Measurements from ENCODE around the gene FAF1. TPM values are rescaled to one million over a fixed set of nuclear protein-coding genes. Genes with fewer than 3 reads are reported as not detected.

The FAF1 gene
- total RNA-seq, 2 donors from 2014 or later: 60.3 to 66.7 TPM

DNA sequence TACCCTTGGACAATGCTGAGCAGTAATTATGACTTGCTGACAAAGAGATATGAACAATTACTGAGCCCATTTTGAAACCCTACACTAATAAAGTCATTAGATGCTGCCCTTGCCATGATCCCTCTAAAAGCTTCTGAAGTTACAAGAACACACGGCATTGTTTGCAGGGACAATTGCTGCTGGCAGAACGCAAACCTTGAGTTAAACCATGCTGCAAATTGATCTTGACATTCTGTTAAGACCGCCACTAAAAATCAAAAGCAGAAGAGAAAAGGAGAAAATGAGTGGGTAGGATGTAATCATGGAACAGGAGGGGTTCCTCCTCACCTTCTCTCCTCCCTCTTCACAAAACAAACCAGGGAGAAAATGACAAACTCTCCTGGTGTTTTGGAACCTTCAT is 400.6 kb downstream of the FAF1 start:
- Histone ChIP-seq H3K4me1 (no peaks in the 10 kb centered on the region), H3K27me3 (no peaks in the 10 kb centered on the region), H3K9ac (ENCODE audit: low read depth in 2 of 2, low read length in 2 of 2) (no peak overlapping the region), H3K36me3 (no peaks in the 10 kb centered on the region), H3K4me3 (no peak overlapping the region), H3K9me3 (no peaks in the 10 kb centered on the region), H3K27ac (no peak overlapping the region)
- TF ChIP-seq, protein P1, sequence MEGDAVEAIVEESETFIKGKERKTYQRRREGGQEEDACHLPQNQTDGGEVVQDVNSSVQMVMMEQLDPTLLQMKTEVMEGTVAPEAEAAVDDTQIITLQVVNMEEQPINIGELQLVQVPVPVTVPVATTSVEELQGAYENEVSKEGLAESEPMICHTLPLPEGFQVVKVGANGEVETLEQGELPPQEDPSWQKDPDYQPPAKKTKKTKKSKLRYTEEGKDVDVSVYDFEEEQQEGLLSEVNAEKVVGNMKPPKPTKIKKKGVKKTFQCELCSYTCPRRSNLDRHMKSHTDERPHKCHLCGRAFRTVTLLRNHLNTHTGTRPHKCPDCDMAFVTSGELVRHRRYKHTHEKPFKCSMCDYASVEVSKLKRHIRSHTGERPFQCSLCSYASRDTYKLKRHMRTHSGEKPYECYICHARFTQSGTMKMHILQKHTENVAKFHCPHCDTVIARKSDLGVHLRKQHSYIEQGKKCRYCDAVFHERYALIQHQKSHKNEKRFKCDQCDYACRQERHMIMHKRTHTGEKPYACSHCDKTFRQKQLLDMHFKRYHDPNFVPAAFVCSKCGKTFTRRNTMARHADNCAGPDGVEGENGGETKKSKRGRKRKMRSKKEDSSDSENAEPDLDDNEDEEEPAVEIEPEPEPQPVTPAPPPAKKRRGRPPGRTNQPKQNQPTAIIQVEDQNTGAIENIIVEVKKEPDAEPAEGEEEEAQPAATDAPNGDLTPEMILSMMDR (IDR thresholded peaks at IDR 0.05): no peak
- no peak for DNase-seq
- intact Hi-C loops (cut with DNase I): no loop called here

GRCh38 chr1:50553921-50554320 is 406.1 kb downstream of the FAF1 start:
- H3K27me3 ChIP-seq: no peaks in the 10 kb centered on the region
- intact Hi-C loops (cut with DNase I): no loop called here
- H3K9ac ChIP-seq (ENCODE audit: low read depth in 2 of 2, low read length in 2 of 2): no peak overlapping the region
- no peaks in the 10 kb centered on the region for H3K9me3 ChIP-seq
- H3K27ac ChIP-seq: no peak overlapping the region
- no peaks in the 10 kb centered on the region for H3K4me1 ChIP-seq
- TF ChIP-seq, protein P1 (IDR thresholded peaks at IDR 0.05): no peak
- no peaks in the 10 kb centered on the region for H3K36me3 ChIP-seq
- H3K4me3 ChIP-seq: no peak overlapping the region
- no peak for DNase-seq

DNA sequence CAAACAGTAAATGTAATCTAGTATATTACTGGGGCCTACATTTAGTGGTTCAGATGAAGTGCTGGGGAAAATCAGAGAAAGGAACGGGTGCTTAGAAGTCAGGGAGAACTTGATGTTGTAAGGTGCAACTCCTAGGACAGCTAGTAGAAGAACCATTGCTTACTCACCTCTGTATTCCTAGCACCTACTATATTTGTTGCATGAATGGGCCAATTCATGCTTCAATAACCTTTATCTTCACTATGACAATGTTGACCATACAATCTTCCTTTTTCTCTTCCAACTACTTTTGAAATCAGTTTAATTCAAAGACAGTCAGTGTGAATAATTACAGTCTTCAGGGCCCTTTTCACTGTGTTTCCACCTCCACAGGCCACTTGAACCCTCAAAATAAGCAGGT is 411.8 kb downstream of the FAF1 start:
- Histone ChIP-seq H3K9ac (ENCODE audit: low read depth in 2 of 2, low read length in 2 of 2) (no peak overlapping the region), H3K36me3 (no peaks in the 10 kb centered on the region), H3K27ac (no peak overlapping the region), H3K9me3 (no peaks in the 10 kb centered on the region), H3K4me1 (no peaks in the 10 kb centered on the region), H3K4me3 (no peak overlapping the region), H3K27me3 (no peaks in the 10 kb centered on the region)
- TF ChIP-seq, protein P1 (IDR thresholded peaks at IDR 0.05): no peak
- intact Hi-C loops (cut with DNase I): no loop called here
- no peak for DNase-seq

GRCh38 chr1:50542362-50542761 is 417.7 kb downstream of the FAF1 start:
- intact Hi-C loops (cut with DNase I): no loop called here
- H3K4me3 ChIP-seq: no peak overlapping the region
- no peaks in the 10 kb centered on the region for H3K9me3 ChIP-seq
- no peaks in the 10 kb centered on the region for H3K27me3 ChIP-seq
- TF ChIP-seq, protein P1 (IDR thresholded peaks at IDR 0.05): no peak
- no peaks in the 10 kb centered on the region for H3K4me1 ChIP-seq
- no peak for DNase-seq
- no peaks in the 10 kb centered on the region for H3K36me3 ChIP-seq
- H3K9ac ChIP-seq (ENCODE audit: low read depth in 2 of 2, low read length in 2 of 2): no peak overlapping the region
- no peak overlapping the region for H3K27ac ChIP-seq

GRCh38 chr1:50538476-50538875 is 421.6 kb downstream of the FAF1 start:
- intact Hi-C loops (cut with DNase I): no loop called here
- H3K27ac ChIP-seq: no peak overlapping the region
- DNase-seq: no peak
- H3K9ac ChIP-seq (ENCODE audit: low read depth in 2 of 2, low read length in 2 of 2): no peak overlapping the region
- no peak overlapping the region for H3K4me3 ChIP-seq
- H3K4me1 ChIP-seq: no peaks in the 10 kb centered on the region
- H3K27me3 ChIP-seq: no peaks in the 10 kb centered on the region
- no peaks in the 10 kb centered on the region for H3K36me3 ChIP-seq
- no peaks in the 10 kb centered on the region for H3K9me3 ChIP-seq
- TF ChIP-seq, protein P1 (IDR thresholded peaks at IDR 0.05): no peak

DNA sequence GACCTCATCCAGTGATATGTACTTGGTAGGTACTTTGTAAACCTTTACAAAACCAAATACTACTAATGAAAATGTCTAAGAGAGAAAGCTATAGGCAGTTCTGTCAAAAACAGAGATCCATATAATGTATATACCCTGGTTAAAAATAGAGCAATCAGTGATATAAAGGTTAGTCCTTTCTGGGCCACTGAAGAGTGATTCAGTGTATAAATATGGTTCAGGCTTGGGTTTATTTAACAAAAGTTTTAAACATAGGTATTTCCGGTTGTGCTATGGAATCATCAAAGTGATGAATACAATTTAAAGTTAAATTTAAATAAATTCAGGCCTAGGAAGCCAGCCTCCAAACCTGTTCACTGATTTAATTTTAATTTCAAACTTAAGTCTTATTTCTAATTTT is 428.5 kb downstream of the FAF1 start:
- DNase-seq: no peak
- TF ChIP-seq, protein P1 (IDR thresholded peaks at IDR 0.05): no peak
- H3K9ac ChIP-seq (ENCODE audit: low read depth in 2 of 2, low read length in 2 of 2): no peak overlapping the region
- H3K27ac ChIP-seq: no peak overlapping the region
- no peaks in the 10 kb centered on the region for H3K4me1 ChIP-seq
- H3K27me3 ChIP-seq: no peaks in the 10 kb centered on the region
- no peak overlapping the region for H3K4me3 ChIP-seq
- H3K36me3 ChIP-seq: no peaks in the 10 kb centered on the region
- intact Hi-C loops (cut with DNase I): no loop called here
- H3K9me3 ChIP-seq: no peaks in the 10 kb centered on the region
